K562 (cell line): ENCODE results near the gene SLC7A10. TPM values are rescaled to one million over a fixed set of nuclear protein-coding genes. Genes with fewer than 3 reads are reported as not detected.

Source experiments
- BHLHE40 ChIP-seq: IDR thresholded peaks from 2 replicates; pipeline ENCODE4 v1.6.1; 2011; ENCODE audit warnings: low read length, improper control_type of control experiment
- BMI1 ChIP-seq: fragments of 150-350 bp; IDR thresholded peaks from 2 replicates; pipeline ENCODE4 v1.6.1; 2014; ENCODE audit warnings: low read length
- ELF1 ChIP-seq: fragments of 200-800 bp; sonication (Bioruptor generic); IDR thresholded peaks from 2 replicates; pipeline ENCODE4 v1.6.1; 2016; ENCODE audit warnings: missing genetic modification characterization, missing compliant biosample characterization
- HNRNPLL ChIP-seq: fragments of 200-400 bp; formaldehyde crosslinking; IDR thresholded peaks from 2 replicates; pipeline ENCODE4 v1.6.1; 2017; ENCODE audit warnings: low read length, low read depth, mild to moderate bottlenecking; ENCODE audit not compliant: poor library complexity, severe bottlenecking
- NFIX ChIP-seq: fragments of 250-450 bp; sonication (Bioruptor Pico); IDR thresholded peaks from 2 replicates; pipeline ENCODE4 v1.4.0; 2020; ENCODE audit warnings: low read depth, mild to moderate bottlenecking, moderate library complexity
- NR2C2 ChIP-seq, 2 experiments: fragments of 200-800 bp in 1 of 2; sonication (Bioruptor generic) in 1 of 2; sonication (generic) in 1 of 2; formaldehyde crosslinking in 1 of 2; IDR thresholded peaks; 2 replicates each; pipeline versions ENCODE4 v1.6.1 to v1.8.0; 2016 to 2022; ENCODE audit warnings: mild to moderate bottlenecking in 1 of 2, missing compliant biosample characterization in 1 of 2, missing genetic modification characterization in 1 of 2, missing genetic modification reagents in 1 of 2
- PML ChIP-seq: IDR thresholded peaks from 2 replicates; pipeline ENCODE4 v1.6.1; 2012; ENCODE audit warnings: low read length, inconsistent platforms
- POLR3G ChIP-seq: IDR thresholded peaks from 2 replicates; pipeline ENCODE4 v1.6.1; 2011; ENCODE audit not compliant: insufficient read length, insufficient replicate concordance; ENCODE audit errors: extremely low read depth
- RBM17 ChIP-seq: fragments of 200-400 bp; formaldehyde crosslinking; IDR thresholded peaks from 2 replicates; pipeline ENCODE4 v1.6.1; 2017; ENCODE audit warnings: low read depth, mild to moderate bottlenecking, low read length, borderline replicate concordance
- SAP30 ChIP-seq: fragments of 200-600 bp; sonication (generic); IDR thresholded peaks from 2 replicates; pipeline ENCODE4 v1.6.1; 2012; ENCODE audit warnings: borderline replicate concordance, low read depth, mild to moderate bottlenecking, moderate library complexity, low read length, control low read depth, inconsistent platforms; ENCODE audit not compliant: insufficient read depth, poor library complexity, severe bottlenecking
- SMAD4 ChIP-seq: fragments of 250-450 bp; sonication (Bioruptor Pico); conservative IDR thresholded peaks from 2 replicates; pipeline ENCODE4 v1.8.0; 2021; ENCODE audit warnings: inconsistent platforms, mild to moderate bottlenecking, moderate library complexity
- TFAM ChIP-seq: fragments of 250-450 bp; sonication (Bioruptor Pico); conservative IDR thresholded peaks from 2 replicates; pipeline ENCODE4 v1.5.0; 2021; ENCODE audit warnings: mild to moderate bottlenecking, moderate library complexity
- ZNF239 ChIP-seq: fragments of 250-450 bp; sonication (Bioruptor Pico); IDR thresholded peaks from 2 replicates; pipeline ENCODE4 v1.4.0; 2020; ENCODE audit warnings: mild to moderate bottlenecking
- polyA plus RNA-seq, 8 experiments: library from polyadenylated mRNA; depleted of rRNA in 4 of 8; stranded (reverse) in 5 of 8; unstranded in 3 of 8; fragments of >200 nt; fragmentation: Nextera tagmentation in 2 of 8; fragmentation: Illumina TruSeq in 1 of 8; extraction: Ambion mirVana in 2 of 8; extraction: Trizol in 1 of 8; gene quantifications; 2 replicates each; pipeline versions ENCODE4 v1.2.1 to v1.2.3, GENCODE V29; 2011 to 2014; ENCODE audit warnings: inconsistent platforms in 1 of 8, missing spikeins in 1 of 8
- total RNA-seq, 7 experiments: library from RNA; depleted of rRNA in 6 of 7; stranded (reverse); fragments of >200 nt in 6 of 7; fragmentation: Illumina TruSeq in 2 of 7; extraction: Trizol in 2 of 7; gene quantifications; 2 replicates each; pipeline versions ENCODE4 v1.2.1 to v1.2.3, GENCODE V29; 2011 to 2021; ENCODE audit warnings: low replicate concordance in 1 of 7
- TF ChIP-seq, protein P1 (sequence below): fragments of 450-650 bp; IDR thresholded peaks from 2 replicates; pipeline ENCODE4 v1.6.1; 2017; ENCODE audit warnings: antibody characterized with exemption, mild to moderate bottlenecking
- TF ChIP-seq, protein P2 (sequence below), 2 experiments: fragments of 450-650 bp in 1 of 2; IDR thresholded peaks; 2 replicates each; pipeline ENCODE4 v1.6.1; 2011 to 2017; ENCODE audit warnings: low read depth in 2 of 2, antibody characterized with exemption in 1 of 2, borderline replicate concordance in 1 of 2, low read length in 1 of 2, mild to moderate bottlenecking in 1 of 2, mixed read lengths in 1 of 2; ENCODE audit not compliant: control insufficient read depth in 1 of 2
- TF ChIP-seq, protein P3 (sequence below): fragments of 250-450 bp; sonication (Bioruptor Pico); IDR thresholded peaks from 2 replicates; pipeline ENCODE4 v1.4.0; 2020; ENCODE audit warnings: mild to moderate bottlenecking, moderate library complexity, borderline replicate concordance

The SLC7A10 gene
- total and polyA plus RNA-seq, 9 of the 15 experiments (the other 6 are each of a cell fraction or from before 2014, with no cell fraction given): 0.07 TPM; not detected in 8

DNA sequence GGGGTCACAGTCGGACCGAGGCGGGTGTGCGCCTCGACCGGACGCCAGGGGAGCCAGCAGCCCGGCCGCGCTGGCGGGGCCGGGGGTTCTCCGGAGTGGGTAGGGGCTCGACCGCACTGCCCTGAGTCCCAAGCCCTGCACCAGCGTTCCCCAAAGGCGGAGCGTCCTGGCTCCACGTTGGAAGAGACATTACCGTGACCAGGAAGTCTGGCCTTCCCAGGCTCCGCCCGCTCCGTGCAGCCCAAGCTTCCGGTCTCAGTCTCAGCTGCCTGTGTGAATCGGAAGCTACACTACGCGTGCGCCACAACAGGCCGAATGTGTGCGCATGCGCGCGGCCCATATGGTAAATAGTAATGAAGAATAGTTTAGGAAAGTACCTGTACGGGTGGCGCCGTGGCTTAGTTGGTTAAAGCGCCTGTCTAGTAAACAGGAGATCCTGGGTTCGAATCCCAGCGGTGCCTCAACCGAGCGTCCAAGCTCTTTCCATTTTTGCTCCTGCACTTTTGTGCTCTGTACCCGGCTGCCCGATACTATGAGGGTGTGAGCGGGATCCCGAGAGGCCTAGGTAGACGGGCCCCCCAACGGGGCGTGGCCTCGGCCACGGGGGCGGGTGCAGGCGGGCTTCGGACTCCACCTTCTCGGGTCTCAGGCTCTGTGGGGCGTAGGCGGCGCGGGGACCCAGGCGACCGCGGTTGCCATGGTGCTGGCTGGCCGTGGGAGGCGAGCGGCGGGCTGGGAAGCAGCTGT, 48.8 kb downstream of the SLC7A10 start (continued):
- TF ChIP-seq, protein P1, sequence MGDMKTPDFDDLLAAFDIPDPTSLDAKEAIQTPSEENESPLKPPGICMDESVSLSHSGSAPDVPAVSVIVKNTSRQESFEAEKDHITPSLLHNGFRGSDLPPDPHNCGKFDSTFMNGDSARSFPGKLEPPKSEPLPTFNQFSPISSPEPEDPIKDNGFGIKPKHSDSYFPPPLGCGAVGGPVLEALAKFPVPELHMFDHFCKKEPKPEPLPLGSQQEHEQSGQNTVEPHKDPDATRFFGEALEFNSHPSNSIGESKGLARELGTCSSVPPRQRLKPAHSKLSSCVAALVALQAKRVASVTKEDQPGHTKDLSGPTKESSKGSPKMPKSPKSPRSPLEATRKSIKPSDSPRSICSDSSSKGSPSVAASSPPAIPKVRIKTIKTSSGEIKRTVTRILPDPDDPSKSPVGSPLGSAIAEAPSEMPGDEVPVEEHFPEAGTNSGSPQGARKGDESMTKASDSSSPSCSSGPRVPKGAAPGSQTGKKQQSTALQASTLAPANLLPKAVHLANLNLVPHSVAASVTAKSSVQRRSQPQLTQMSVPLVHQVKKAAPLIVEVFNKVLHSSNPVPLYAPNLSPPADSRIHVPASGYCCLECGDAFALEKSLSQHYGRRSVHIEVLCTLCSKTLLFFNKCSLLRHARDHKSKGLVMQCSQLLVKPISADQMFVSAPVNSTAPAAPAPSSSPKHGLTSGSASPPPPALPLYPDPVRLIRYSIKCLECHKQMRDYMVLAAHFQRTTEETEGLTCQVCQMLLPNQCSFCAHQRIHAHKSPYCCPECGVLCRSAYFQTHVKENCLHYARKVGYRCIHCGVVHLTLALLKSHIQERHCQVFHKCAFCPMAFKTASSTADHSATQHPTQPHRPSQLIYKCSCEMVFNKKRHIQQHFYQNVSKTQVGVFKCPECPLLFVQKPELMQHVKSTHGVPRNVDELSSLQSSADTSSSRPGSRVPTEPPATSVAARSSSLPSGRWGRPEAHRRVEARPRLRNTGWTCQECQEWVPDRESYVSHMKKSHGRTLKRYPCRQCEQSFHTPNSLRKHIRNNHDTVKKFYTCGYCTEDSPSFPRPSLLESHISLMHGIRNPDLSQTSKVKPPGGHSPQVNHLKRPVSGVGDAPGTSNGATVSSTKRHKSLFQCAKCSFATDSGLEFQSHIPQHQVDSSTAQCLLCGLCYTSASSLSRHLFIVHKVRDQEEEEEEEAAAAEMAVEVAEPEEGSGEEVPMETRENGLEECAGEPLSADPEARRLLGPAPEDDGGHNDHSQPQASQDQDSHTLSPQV: peak; percentile 97
- TF ChIP-seq ELF1 (tag): peak; percentile 96
- TF ChIP-seq ZNF239 (CRISPR knock-in tag): no peak
- no peak for TF ChIP-seq TFAM (CRISPR knock-in tag)
- TF ChIP-seq POLR3G: peak; percentile 69
- TF ChIP-seq SMAD4: 0 out of 2 replicates have a peak, but pooled peaks have one; percentile 41
- TF ChIP-seq BMI1: peak; percentile 69
- no peak for TF ChIP-seq NFIX (CRISPR knock-in tag)
- peak; percentile 34 for TF ChIP-seq BHLHE40
- TF ChIP-seq SAP30: peak; percentile 73
- TF ChIP-seq, protein P2, sequence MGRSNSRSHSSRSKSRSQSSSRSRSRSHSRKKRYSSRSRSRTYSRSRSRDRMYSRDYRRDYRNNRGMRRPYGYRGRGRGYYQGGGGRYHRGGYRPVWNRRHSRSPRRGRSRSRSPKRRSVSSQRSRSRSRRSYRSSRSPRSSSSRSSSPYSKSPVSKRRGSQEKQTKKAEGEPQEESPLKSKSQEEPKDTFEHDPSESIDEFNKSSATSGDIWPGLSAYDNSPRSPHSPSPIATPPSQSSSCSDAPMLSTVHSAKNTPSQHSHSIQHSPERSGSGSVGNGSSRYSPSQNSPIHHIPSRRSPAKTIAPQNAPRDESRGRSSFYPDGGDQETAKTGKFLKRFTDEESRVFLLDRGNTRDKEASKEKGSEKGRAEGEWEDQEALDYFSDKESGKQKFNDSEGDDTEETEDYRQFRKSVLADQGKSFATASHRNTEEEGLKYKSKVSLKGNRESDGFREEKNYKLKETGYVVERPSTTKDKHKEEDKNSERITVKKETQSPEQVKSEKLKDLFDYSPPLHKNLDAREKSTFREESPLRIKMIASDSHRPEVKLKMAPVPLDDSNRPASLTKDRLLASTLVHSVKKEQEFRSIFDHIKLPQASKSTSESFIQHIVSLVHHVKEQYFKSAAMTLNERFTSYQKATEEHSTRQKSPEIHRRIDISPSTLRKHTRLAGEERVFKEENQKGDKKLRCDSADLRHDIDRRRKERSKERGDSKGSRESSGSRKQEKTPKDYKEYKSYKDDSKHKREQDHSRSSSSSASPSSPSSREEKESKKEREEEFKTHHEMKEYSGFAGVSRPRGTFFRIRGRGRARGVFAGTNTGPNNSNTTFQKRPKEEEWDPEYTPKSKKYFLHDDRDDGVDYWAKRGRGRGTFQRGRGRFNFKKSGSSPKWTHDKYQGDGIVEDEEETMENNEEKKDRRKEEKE (IDR thresholded peaks at IDR 0.05; ENCODE audit: borderline replicate concordance in 1 of 2, control insufficient read depth in 1 of 2, low read depth in 2 of 2, low read length in 1 of 2): peak in 1 of 2 experiments; percentile 48; a peak in 1 of 4 replicates
- TF ChIP-seq HNRNPLL: peak; percentile 33
- TF ChIP-seq NR2C2 (CRISPR knock-in tag; IDR thresholded peaks at IDR 0.05): no peak
- TF ChIP-seq NR2C2 (tag; IDR thresholded peaks at IDR 0.05): peak; percentile 81
- no peak for TF ChIP-seq RBM17
- TF ChIP-seq PML: peak; percentile 60
- TF ChIP-seq, protein P3, sequence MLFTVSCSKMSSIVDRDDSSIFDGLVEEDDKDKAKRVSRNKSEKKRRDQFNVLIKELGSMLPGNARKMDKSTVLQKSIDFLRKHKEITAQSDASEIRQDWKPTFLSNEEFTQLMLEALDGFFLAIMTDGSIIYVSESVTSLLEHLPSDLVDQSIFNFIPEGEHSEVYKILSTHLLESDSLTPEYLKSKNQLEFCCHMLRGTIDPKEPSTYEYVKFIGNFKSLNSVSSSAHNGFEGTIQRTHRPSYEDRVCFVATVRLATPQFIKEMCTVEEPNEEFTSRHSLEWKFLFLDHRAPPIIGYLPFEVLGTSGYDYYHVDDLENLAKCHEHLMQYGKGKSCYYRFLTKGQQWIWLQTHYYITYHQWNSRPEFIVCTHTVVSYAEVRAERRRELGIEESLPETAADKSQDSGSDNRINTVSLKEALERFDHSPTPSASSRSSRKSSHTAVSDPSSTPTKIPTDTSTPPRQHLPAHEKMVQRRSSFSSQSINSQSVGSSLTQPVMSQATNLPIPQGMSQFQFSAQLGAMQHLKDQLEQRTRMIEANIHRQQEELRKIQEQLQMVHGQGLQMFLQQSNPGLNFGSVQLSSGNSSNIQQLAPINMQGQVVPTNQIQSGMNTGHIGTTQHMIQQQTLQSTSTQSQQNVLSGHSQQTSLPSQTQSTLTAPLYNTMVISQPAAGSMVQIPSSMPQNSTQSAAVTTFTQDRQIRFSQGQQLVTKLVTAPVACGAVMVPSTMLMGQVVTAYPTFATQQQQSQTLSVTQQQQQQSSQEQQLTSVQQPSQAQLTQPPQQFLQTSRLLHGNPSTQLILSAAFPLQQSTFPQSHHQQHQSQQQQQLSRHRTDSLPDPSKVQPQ (CRISPR knock-in tag): no peak
